Measurements from ENCODE around the gene OARD1.

GRCh38 chr6:41043151-41043550 lies 29.0 kb downstream of the OARD1 start:
- TF ChIP-seq CTCF (IDR thresholded peaks at IDR 0.05; ENCODE audit: poor library complexity), result no peak
- TF ChIP-seq EZH2phosphoT487 (IDR thresholded peaks at IDR 0.05; ENCODE audit: low read depth, severe bottlenecking, unreplicated experiment), result no peak
